Breast epithelium (tissue), 3 donors: ENCODE data around the gene ATOSA.

ENCODE experiments used
- POLR2A ChIP-seq: fragments of 450-650 bp; IDR thresholded peaks from one replicate; pipeline ENCODE4 v1.6.1; 2016; ENCODE audit warnings: antibody characterized with exemption, mild to moderate bottlenecking, moderate library complexity
- POLR2AphosphoS5 ChIP-seq, 3 donors: sonication (generic); formaldehyde crosslinking; IDR thresholded peaks; one replicate each; pipeline ENCODE4 v1.6.1; 2017; ENCODE audit warnings: antibody characterized with exemption in 3 of 3
- TF ChIP-seq, protein P1 (sequence below), 3 donors: fragments of 450-650 bp; IDR thresholded peaks; one replicate each; pipeline ENCODE4 v1.5.1; 2016 to 2017; ENCODE audit warnings: antibody characterized with exemption in 3 of 3, mild to moderate bottlenecking in 3 of 3, moderate library complexity in 3 of 3

GRCh38 chr15:52714968-52715367 lies 35.8 kb upstream of the ATOSA start:
- TF ChIP-seq, protein P1, sequence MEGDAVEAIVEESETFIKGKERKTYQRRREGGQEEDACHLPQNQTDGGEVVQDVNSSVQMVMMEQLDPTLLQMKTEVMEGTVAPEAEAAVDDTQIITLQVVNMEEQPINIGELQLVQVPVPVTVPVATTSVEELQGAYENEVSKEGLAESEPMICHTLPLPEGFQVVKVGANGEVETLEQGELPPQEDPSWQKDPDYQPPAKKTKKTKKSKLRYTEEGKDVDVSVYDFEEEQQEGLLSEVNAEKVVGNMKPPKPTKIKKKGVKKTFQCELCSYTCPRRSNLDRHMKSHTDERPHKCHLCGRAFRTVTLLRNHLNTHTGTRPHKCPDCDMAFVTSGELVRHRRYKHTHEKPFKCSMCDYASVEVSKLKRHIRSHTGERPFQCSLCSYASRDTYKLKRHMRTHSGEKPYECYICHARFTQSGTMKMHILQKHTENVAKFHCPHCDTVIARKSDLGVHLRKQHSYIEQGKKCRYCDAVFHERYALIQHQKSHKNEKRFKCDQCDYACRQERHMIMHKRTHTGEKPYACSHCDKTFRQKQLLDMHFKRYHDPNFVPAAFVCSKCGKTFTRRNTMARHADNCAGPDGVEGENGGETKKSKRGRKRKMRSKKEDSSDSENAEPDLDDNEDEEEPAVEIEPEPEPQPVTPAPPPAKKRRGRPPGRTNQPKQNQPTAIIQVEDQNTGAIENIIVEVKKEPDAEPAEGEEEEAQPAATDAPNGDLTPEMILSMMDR (IDR thresholded peaks at IDR 0.05): no peak
- no peak for TF ChIP-seq POLR2A
- TF ChIP-seq POLR2AphosphoS5 (IDR thresholded peaks at IDR 0.05): no peak
